HepG2 (cell line): ENCODE results near the gene COL9A3. TPM values are rescaled to one million over a fixed set of nuclear protein-coding genes. Genes with fewer than 3 reads are reported as not detected.

Experiments
- ATF7 ChIP-seq, 2 experiments: fragments of 450-650 bp in 1 of 2; sonication (generic) in 1 of 2; formaldehyde crosslinking in 1 of 2; IDR thresholded peaks; 2 replicates each; pipeline versions ENCODE4 v1.4.0 to v1.6.1; 2016 to 2020; ENCODE audit warnings: antibody characterized with exemption in 1 of 2, mild to moderate bottlenecking in 1 of 2, missing genetic modification reagents in 1 of 2
- BCLAF1 ChIP-seq: fragments of 450-650 bp; IDR thresholded peaks from 2 replicates; pipeline ENCODE4 v1.6.1; 2017; ENCODE audit warnings: mild to moderate bottlenecking
- BRF2 ChIP-seq: sonication (generic); formaldehyde crosslinking; IDR thresholded peaks from 2 replicates; pipeline ENCODE4 v1.8.1; 2022; ENCODE audit warnings: mild to moderate bottlenecking, missing genetic modification reagents
- GMEB2 ChIP-seq: IDR thresholded peaks from 2 replicates; pipeline ENCODE4 v1.6.1; 2016; ENCODE audit warnings: missing biosample characterization, missing genetic modification reagents, low read depth
- ISL2 ChIP-seq: sonication (generic); formaldehyde crosslinking; IDR thresholded peaks from 2 replicates; pipeline ENCODE4 v1.5.0; 2020; ENCODE audit warnings: missing genetic modification reagents
- MAX ChIP-seq: IDR thresholded peaks from 2 replicates; pipeline ENCODE4 v1.6.1; 2012; ENCODE audit warnings: inconsistent platforms
- PITX1 ChIP-seq: sonication (generic); formaldehyde crosslinking; IDR thresholded peaks from 2 replicates; pipeline ENCODE4 v1.5.1; 2020; ENCODE audit warnings: mild to moderate bottlenecking, missing genetic modification reagents
- SNRNP70 ChIP-seq: fragments of 200-400 bp; formaldehyde crosslinking; IDR thresholded peaks from 2 replicates; pipeline ENCODE4 v1.6.1; 2017; ENCODE audit warnings: mild to moderate bottlenecking, low read depth, low read length, moderate library complexity
- SP4 ChIP-seq: sonication (generic); formaldehyde crosslinking; IDR thresholded peaks from 2 replicates; pipeline ENCODE4 v1.8.1; 2023; ENCODE audit warnings: mild to moderate bottlenecking, missing genetic modification reagents
- TAF1 ChIP-seq: sonication (generic); formaldehyde crosslinking; IDR thresholded peaks from 2 replicates; pipeline ENCODE4 v1.4.0; 2020; ENCODE audit warnings: missing genetic modification reagents
- YEATS2 ChIP-seq: sonication (generic); formaldehyde crosslinking; IDR thresholded peaks from 2 replicates; pipeline ENCODE4 v1.4.0; 2020; ENCODE audit warnings: missing genetic modification reagents, borderline replicate concordance
- ZBTB14 ChIP-seq: sonication (generic); formaldehyde crosslinking; IDR thresholded peaks from 2 replicates; pipeline ENCODE4 v1.4.0; 2020; ENCODE audit warnings: missing genetic modification reagents
- ZNF354B ChIP-seq: sonication (generic); formaldehyde crosslinking; IDR thresholded peaks from 2 replicates; pipeline ENCODE4 v1.8.0; 2022; ENCODE audit warnings: mild to moderate bottlenecking, missing genetic modification reagents
- ZNF547 ChIP-seq: sonication (generic); formaldehyde crosslinking; IDR thresholded peaks from 2 replicates; pipeline ENCODE4 v1.5.1; 2020; ENCODE audit warnings: mild to moderate bottlenecking, missing genetic modification reagents
- ZNF747 ChIP-seq: sonication (generic); formaldehyde crosslinking; IDR thresholded peaks from 2 replicates; pipeline ENCODE4 v1.8.1; 2023; ENCODE audit warnings: missing genetic modification reagents, mild to moderate bottlenecking, borderline replicate concordance
- ZSCAN20 ChIP-seq: sonication (generic); formaldehyde crosslinking; IDR thresholded peaks from 2 replicates; pipeline ENCODE4 v1.4.0; 2020; ENCODE audit warnings: missing genetic modification reagents, mild to moderate bottlenecking, borderline replicate concordance
- ZSCAN25 ChIP-seq: sonication (generic); formaldehyde crosslinking; IDR thresholded peaks from 2 replicates; pipeline ENCODE4 v1.8.0; 2022; ENCODE audit warnings: mild to moderate bottlenecking, missing genetic modification reagents
- ZXDC ChIP-seq: sonication (generic); formaldehyde crosslinking; IDR thresholded peaks from 2 replicates; pipeline ENCODE4 v1.5.0; 2020; ENCODE audit warnings: mild to moderate bottlenecking, missing genetic modification reagents
- polyA plus RNA-seq, 8 experiments: library from polyadenylated mRNA; depleted of rRNA in 3 of 8; stranded (reverse) in 7 of 8; unstranded in 1 of 8; fragments of >200 nt; fragmentation: Illumina TruSeq in 4 of 8; extraction: Trizol in 4 of 8; gene quantifications; 2 replicates each; pipeline versions ENCODE4 v1.2.1 to v1.2.3, GENCODE V29; 2011 to 2016; ENCODE audit warnings: low read depth in 4 of 8, missing spikeins in 1 of 8, mixed read lengths in 1 of 8; ENCODE audit not compliant: insufficient read depth in 1 of 8
- total RNA-seq, 5 experiments: library from RNA; depleted of rRNA; stranded (reverse); fragments of >200 nt; fragmentation: Illumina TruSeq; extraction: Trizol; gene quantifications; 2 replicates each; pipeline ENCODE4 v1.2.3, GENCODE V29; 2016; ENCODE audit warnings: low read depth in 1 of 5

The COL9A3 gene
- total and polyA plus RNA-seq, 2 of the 13 experiments (the other 11 are each of a cell fraction or from before 2014, with no cell fraction given), result 155 to 204 TPM

GRCh38 chr20:62776692-62777527 is 39.9 kb upstream of the COL9A3 start (continued):
- TF ChIP-seq BCLAF1 (no peak), ZNF354B (CRISPR knock-in tag) (no peak), GMEB2 (no peak), ZSCAN25 (CRISPR knock-in tag) (0 out of 2 replicates have a peak, but pooled peaks have one; percentile 45), TAF1 (peak; percentile 13; the same call in 1 of the 2 replicates), ATF7 (IDR thresholded peaks at IDR 0.05) (no peak), ATF7 (CRISPR knock-in tag; IDR thresholded peaks at IDR 0.05) (no peak), PITX1 (CRISPR knock-in tag) (0 out of 2 replicates have a peak, but pooled peaks have one; percentile 24), ZNF747 (CRISPR knock-in tag) (no peak), ZNF547 (CRISPR knock-in tag) (no peak), YEATS2 (CRISPR knock-in tag) (no peak), ZXDC (CRISPR knock-in tag) (no peak), ZSCAN20 (CRISPR knock-in tag) (no peak), SNRNP70 (no peak), ZBTB14 (CRISPR knock-in tag) (no peak), ISL2 (CRISPR knock-in tag) (no peak), SP4 (CRISPR knock-in tag) (peak; percentile 36; the same call in 1 of the 2 replicates), MAX (no peak; the same call in 1 of the 2 replicates), BRF2 (CRISPR knock-in tag) (no peak)
